ENCODE measurements around the gene MRPL51.
"Not testable (repeated sequence)": the region's sequence is repeated elsewhere in the genome, so short reads cannot be mapped to it uniquely, and the experiment has no call there.

MRPL51 gene

DNA sequence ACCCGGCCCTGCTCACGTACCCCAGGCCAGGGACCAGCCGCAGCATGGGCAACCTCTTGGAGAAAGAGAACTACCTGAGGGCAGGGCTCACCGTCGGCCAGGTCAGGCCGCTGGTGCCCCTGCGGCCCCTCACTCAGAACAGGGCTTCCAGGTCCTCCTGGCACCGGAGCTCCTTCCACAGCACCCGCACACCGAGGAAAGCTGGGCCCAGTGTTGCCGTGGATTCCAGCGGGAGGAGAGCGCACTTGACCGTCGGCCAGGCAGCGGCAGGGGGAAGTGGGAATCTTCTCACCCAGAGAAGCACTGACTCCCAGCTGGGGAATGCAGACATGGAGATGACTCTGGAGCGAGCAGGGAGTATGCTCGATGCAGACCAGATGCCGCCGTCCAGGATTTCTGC, 14.6 kb downstream of the MRPL51 start:
- no peaks in the 10 kb centered on the region for H3K4me1 Mint-ChIP-seq
- H3K9me3 Mint-ChIP-seq = no peaks in the 10 kb centered on the region
- ATAC-seq (ENCODE audit: low read depth) (no peak), DNase-seq (ENCODE audit: low spot score in 2 of 2) (no peak)
- H3K27me3 Mint-ChIP-seq = no peaks in the 10 kb centered on the region
- H3K36me3 Mint-ChIP-seq = no peaks in the 10 kb centered on the region
- H3K27ac Mint-ChIP-seq = no peak overlapping the region
- no peak overlapping the region for H3K4me3 Mint-ChIP-seq

GRCh38 chr12:6477601-6478377, 15.3 kb downstream of the MRPL51 start:
- H3K4me3 Mint-ChIP-seq; H3K9me3 Mint-ChIP-seq; DNase-seq (ENCODE audit: low spot score in 2 of 2); H3K4me1 Mint-ChIP-seq; H3K36me3 Mint-ChIP-seq; H3K27me3 Mint-ChIP-seq; H3K27ac Mint-ChIP-seq; ATAC-seq (ENCODE audit: low read depth): not testable (repeated sequence)

DNA sequence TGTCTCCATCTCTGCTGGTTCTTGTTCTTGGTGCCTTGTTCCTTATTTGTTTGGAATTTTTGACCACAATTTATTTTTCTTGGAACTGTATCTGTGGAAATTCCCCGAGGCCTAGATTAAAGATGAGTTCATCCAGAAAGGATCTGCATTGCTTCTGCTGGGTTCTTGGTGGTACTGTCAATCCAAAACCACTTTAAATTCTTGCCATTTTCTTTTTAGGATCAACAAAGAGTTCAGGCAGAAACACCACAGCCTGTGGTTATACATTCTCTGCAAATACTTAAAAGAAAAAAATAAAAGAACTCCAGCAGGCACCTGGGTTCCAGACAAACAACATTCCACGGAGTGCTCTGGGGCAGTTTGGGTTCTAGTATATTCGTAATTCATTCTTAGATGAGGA, 16.6 kb downstream of the MRPL51 start:
- Mint-ChIP-seq H3K9me3 (no peaks in the 10 kb centered on the region), H3K4me3 (no peak overlapping the region), H3K4me1 (no peaks in the 10 kb centered on the region)

GRCh38 chr12:6475233-6475975, 17.7 kb downstream of the MRPL51 start:
- H3K4me1 Mint-ChIP-seq; H3K27me3 Mint-ChIP-seq; ATAC-seq (ENCODE audit: low read depth); H3K4me3 Mint-ChIP-seq; H3K27ac Mint-ChIP-seq; H3K36me3 Mint-ChIP-seq; H3K9me3 Mint-ChIP-seq; DNase-seq (ENCODE audit: low spot score in 2 of 2): not testable (repeated sequence)

More for the DNA sequence above, 16.6 kb downstream of the MRPL51 start:
- no peak overlapping the region for H3K27ac Mint-ChIP-seq
- DNase-seq (ENCODE audit: low spot score in 2 of 2) (no peak), ATAC-seq (ENCODE audit: low read depth) (no peak)
- no peaks in the 10 kb centered on the region for H3K36me3 Mint-ChIP-seq
- no peaks in the 10 kb centered on the region for H3K27me3 Mint-ChIP-seq

GRCh38 chr12:6472491-6472890, 20.6 kb downstream of the MRPL51 start:
- H3K27me3 Mint-ChIP-seq = no peaks in the 10 kb centered on the region
- peaks cover 26% of the 10 kb centered on the region for H3K4me1 Mint-ChIP-seq
- no peaks in the 10 kb centered on the region for H3K9me3 Mint-ChIP-seq
- DNase-seq (ENCODE audit: low spot score in 2 of 2) (no peak), ATAC-seq (ENCODE audit: low read depth) (no peak)
- no peak overlapping the region for H3K4me3 Mint-ChIP-seq
- H3K27ac Mint-ChIP-seq = no peak overlapping the region
- no peaks in the 10 kb centered on the region for H3K36me3 Mint-ChIP-seq

GRCh38 chr12:6471989-6472360, 21.1 kb downstream of the MRPL51 start:
- ATAC-seq (ENCODE audit: low read depth) (no peak), DNase-seq (ENCODE audit: low spot score in 2 of 2) (no peak)
- H3K27me3 Mint-ChIP-seq = no peaks in the 10 kb centered on the region
- H3K4me1 Mint-ChIP-seq = peaks cover 30% of the 10 kb centered on the region
- H3K27ac Mint-ChIP-seq = no peak overlapping the region
- H3K4me3 Mint-ChIP-seq = peak overlapping the region; percentile 17
- peaks cover 3% of the 10 kb centered on the region for H3K36me3 Mint-ChIP-seq
- H3K9me3 Mint-ChIP-seq = no peaks in the 10 kb centered on the region

- Mint-ChIP-seq H3K4me1 (peaks cover 41% of the 10 kb centered on the region), H3K4me3 (peak within 1 kb of the TSS; percentile 92), H3K9me3 (no peaks in the 10 kb centered on the region), H3K36me3 (peaks cover 12% of the 10 kb centered on the region), H3K27me3 (no peaks in the 10 kb centered on the region), H3K27ac (peak within 1 kb of the TSS; percentile 75)
- peak; percentile 91 to 95 for DNase-seq (ENCODE audit: low spot score in 2 of 2)
- peak; percentile 89 for ATAC-seq (ENCODE audit: low read depth)
Measured at GRCh38 chr12:6470375-6471163, 22.5 kb downstream of the MRPL51 start, which contains the start of gene VAMP1. Gene VAMP1, minus strand, starts transcription at chr12:6470677. Its CDS starts 146 bp downstream, at chr12:6470531.

DNA sequence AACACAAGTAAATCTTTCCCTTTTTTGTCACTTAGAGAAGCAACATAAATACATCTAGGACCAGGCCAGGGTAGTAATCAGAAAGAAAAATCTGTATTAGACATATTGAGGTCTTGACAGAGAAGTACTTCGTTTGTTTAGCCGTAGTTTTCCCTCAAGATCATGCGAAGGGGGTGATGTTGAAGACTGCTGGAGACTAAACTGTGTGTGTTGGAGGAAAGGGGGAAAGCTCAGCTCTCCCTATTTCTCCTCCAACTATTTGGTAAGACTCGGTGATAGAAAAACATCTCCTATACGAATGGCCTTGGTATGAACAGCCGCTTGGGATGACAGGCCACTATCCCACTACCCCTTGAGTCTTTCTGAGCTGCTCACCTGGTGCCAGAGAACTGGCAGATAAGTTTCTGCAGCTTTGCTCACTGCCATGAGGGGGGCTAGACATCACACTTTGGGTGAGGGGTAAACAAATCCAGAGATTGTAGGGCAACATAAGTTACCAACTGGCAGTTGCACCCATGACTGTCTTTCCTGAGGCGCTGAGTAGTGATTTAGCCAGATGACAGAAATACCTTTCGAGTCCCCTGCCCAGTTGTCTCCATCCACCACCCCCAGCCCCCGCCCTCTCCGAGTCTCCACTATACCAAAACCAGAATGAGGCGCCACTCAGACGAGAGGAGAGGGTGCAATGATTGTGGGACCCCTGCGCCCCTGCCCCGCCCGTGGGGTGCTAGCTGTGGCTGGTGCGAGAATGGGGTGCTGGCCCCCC, 23.3 kb downstream of the MRPL51 start:
- Mint-ChIP-seq H3K36me3 (peaks cover 14% of the 10 kb centered on the region), H3K4me1 (peaks cover 44% of the 10 kb centered on the region), H3K27ac (peak overlapping the region; percentile 75), H3K9me3 (no peaks in the 10 kb centered on the region), H3K27me3 (no peaks in the 10 kb centered on the region), H3K4me3 (peak overlapping the region; percentile 92)
- ATAC-seq (ENCODE audit: low read depth) (no peak), DNase-seq (ENCODE audit: low spot score in 2 of 2) (no peak)

- Mint-ChIP-seq H3K27ac (peak overlapping the region; percentile 75), H3K4me3 (peak overlapping the region; percentile 92), H3K27me3 (no peaks in the 10 kb centered on the region), H3K36me3 (peaks cover 21% of the 10 kb centered on the region), H3K4me1 (peaks cover 51% of the 10 kb centered on the region), H3K9me3 (no peaks in the 10 kb centered on the region)
- DNase-seq (ENCODE audit: low spot score in 2 of 2) (no peak), ATAC-seq (ENCODE audit: low read depth) (no peak)
Measured at GRCh38 chr12:6469092-6469491, 24.0 kb downstream of the MRPL51 start.

GRCh38 chr12:6468283-6468575, 24.8 kb downstream of the MRPL51 start:
- H3K36me3 Mint-ChIP-seq = peaks cover 27% of the 10 kb centered on the region
- H3K4me1 Mint-ChIP-seq = peaks cover 54% of the 10 kb centered on the region
- H3K27ac Mint-ChIP-seq = peak overlapping the region; percentile 75

GRCh38 chr12:6467571-6468282, 25.3 kb downstream of the MRPL51 start:
- H3K9me3 Mint-ChIP-seq = not testable (repeated sequence)
- peaks cover 31% of the 10 kb centered on the region for H3K36me3 Mint-ChIP-seq
- peak overlapping the region; percentile 39 for H3K4me3 Mint-ChIP-seq

More at GRCh38 chr12:6468283-6468575, 24.8 kb downstream of the MRPL51 start:
- H3K4me3 Mint-ChIP-seq = peak overlapping the region; percentile 92
- H3K9me3 Mint-ChIP-seq = no peaks in the 10 kb centered on the region
- DNase-seq (ENCODE audit: low spot score in 2 of 2) (no peak), ATAC-seq (ENCODE audit: low read depth) (no peak)
- no peaks in the 10 kb centered on the region for H3K27me3 Mint-ChIP-seq

GRCh38 chr12:6466751-6467150, 26.3 kb downstream of the MRPL51 start:
- H3K27me3 Mint-ChIP-seq; DNase-seq (ENCODE audit: low spot score in 2 of 2); H3K9me3 Mint-ChIP-seq; ATAC-seq (ENCODE audit: low read depth): not testable (repeated sequence)
- peak overlapping the region; percentile 67 for H3K27ac Mint-ChIP-seq
- peaks cover 35% of the 10 kb centered on the region for H3K36me3 Mint-ChIP-seq
- H3K4me1 Mint-ChIP-seq = peaks cover 68% of the 10 kb centered on the region
- H3K4me3 Mint-ChIP-seq = peak overlapping the region; percentile 9

More at GRCh38 chr12:6467571-6468282, 25.3 kb downstream of the MRPL51 start:
- peak overlapping the region; percentile 75 for H3K27ac Mint-ChIP-seq
- not testable (repeated sequence) for ATAC-seq (ENCODE audit: low read depth); DNase-seq (ENCODE audit: low spot score in 2 of 2); H3K27me3 Mint-ChIP-seq
- peaks cover 59% of the 10 kb centered on the region for H3K4me1 Mint-ChIP-seq

DNA sequence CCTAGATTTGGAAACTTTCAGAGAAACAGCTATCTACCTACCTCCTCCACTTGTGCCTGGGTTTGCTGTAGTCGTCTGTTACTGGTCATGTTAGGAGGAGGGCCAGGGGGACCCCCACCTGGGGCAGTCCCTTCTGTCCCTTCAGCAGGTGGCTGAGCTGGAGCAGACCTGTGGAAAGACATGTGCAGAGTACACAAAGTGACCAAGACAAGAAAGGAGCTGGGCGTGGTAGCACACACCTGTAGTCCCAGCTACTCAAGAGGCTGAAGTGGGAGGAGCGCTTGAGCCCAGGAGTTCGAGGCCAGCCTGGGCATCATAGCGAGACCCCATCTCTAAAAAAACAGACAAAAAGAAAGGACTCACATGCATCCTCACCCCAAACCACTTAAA, 26.9 kb downstream of the MRPL51 start:
- Mint-ChIP-seq H3K4me3 (no peak overlapping the region), H3K27ac (peak overlapping the region; percentile 67)

More for the DNA sequence above, 26.9 kb downstream of the MRPL51 start:
- H3K36me3 Mint-ChIP-seq = peaks cover 35% of the 10 kb centered on the region
- DNase-seq (ENCODE audit: low spot score in 2 of 2) = no peak
- H3K4me1 Mint-ChIP-seq = peaks cover 72% of the 10 kb centered on the region
- H3K9me3 Mint-ChIP-seq = no peaks in the 10 kb centered on the region
- no peaks in the 10 kb centered on the region for H3K27me3 Mint-ChIP-seq
- no peak for ATAC-seq (ENCODE audit: low read depth)

Measured in memory B cell (primary cell).